Measurements from ENCODE around the gene PRPH2.
A peak's percentile ranks its signal among the peaks of the same experiment; 100 is the strongest.
"Not testable (repeated sequence)": the region's sequence is repeated elsewhere in the genome, so short reads cannot be mapped to it uniquely, and the experiment has no call there.

Gene PRPH2

GRCh38 chr6:42698217-42698616 lies 24.2 kb downstream of the PRPH2 start:
- no peak for DNase-seq (ENCODE audit: low spot score)

- DNase-seq (ENCODE audit: low spot score): no peak
Measured at GRCh38 chr6:42697268-42697655, 25.1 kb downstream of the PRPH2 start.

GRCh38 chr6:42696526-42697267 lies 25.7 kb downstream of the PRPH2 start:
- DNase-seq (ENCODE audit: low spot score): no peak

- DNase-seq (ENCODE audit: low spot score): no peak
Measured at GRCh38 chr6:42694586-42694985, 27.8 kb downstream of the PRPH2 start.

GRCh38 chr6:42693725-42694323 lies 28.6 kb downstream of the PRPH2 start:
- no peak for DNase-seq (ENCODE audit: low spot score)

GRCh38 chr6:42692137-42692911 lies 30.1 kb downstream of the PRPH2 start:
- DNase-seq (ENCODE audit: low spot score): no peak

- DNase-seq (ENCODE audit: low spot score): no peak
Measured at GRCh38 chr6:42690872-42691271, 31.5 kb downstream of the PRPH2 start.

- no peak for DNase-seq (ENCODE audit: low spot score)
Measured at GRCh38 chr6:42690151-42690702, 32.2 kb downstream of the PRPH2 start.

GRCh38 chr6:42689371-42689770 lies 33.0 kb downstream of the PRPH2 start:
- DNase-seq (ENCODE audit: low spot score): no peak

GRCh38 chr6:42688281-42688680 lies 34.1 kb downstream of the PRPH2 start:
- DNase-seq (ENCODE audit: low spot score): no peak

GRCh38 chr6:42679358-42679757 lies 43.0 kb downstream of the PRPH2 start:
- DNase-seq (ENCODE audit: low spot score): no peak

GRCh38 chr6:42674780-42675179 lies 47.6 kb downstream of the PRPH2 start:
- DNase-seq (ENCODE audit: low spot score): no peak

GRCh38 chr6:42674368-42674767 lies 48.0 kb downstream of the PRPH2 start:
- not testable (repeated sequence) for DNase-seq (ENCODE audit: low spot score)

- no peak for DNase-seq (ENCODE audit: low spot score)
Measured at GRCh38 chr6:42664718-42665117, 57.7 kb downstream of the PRPH2 start.

GRCh38 chr6:42661540-42662153 lies 60.8 kb downstream of the PRPH2 start:
- peak; percentile 57 for DNase-seq (ENCODE audit: low spot score)

GRCh38 chr6:42659806-42660205 lies 62.6 kb downstream of the PRPH2 start:
- DNase-seq (ENCODE audit: low spot score): no peak

GRCh38 chr6:42653851-42654250 lies 68.5 kb downstream of the PRPH2 start:
- no peak for DNase-seq (ENCODE audit: low spot score)

- DNase-seq (ENCODE audit: low spot score): no peak
Measured at GRCh38 chr6:42652024-42652746, 70.2 kb downstream of the PRPH2 start.

Data from germinal center (tissue), 1 donor.